ENCODE results near the gene CDKL5.

- TF ChIP-seq CTCF (IDR thresholded peaks at IDR 0.05) = no peak
- TF ChIP-seq POLR2A (IDR thresholded peaks at IDR 0.05) = no peak
- no peak for TF ChIP-seq EP300 (IDR thresholded peaks at IDR 0.05)
- TF ChIP-seq POLR2AphosphoS5 (IDR thresholded peaks at IDR 0.05) = no peak
Observed at GRCh38 chrX:18422325-18422724, 3.1 kb upstream of the CDKL5 start.
